Measurements from ENCODE around the gene NCKAP5.

- TF ChIP-seq CTCF (IDR thresholded peaks at IDR 0.05) (no peak), POLR2AphosphoS5 (IDR thresholded peaks at IDR 0.05) (no peak)
These were observed 5.4 kb upstream of the NCKAP5 start for GRCh38 chr2:133573491-133574162.

Measured in upper lobe of left lung (tissue), 4 donors.